Kidney (tissue), 14 donors: ENCODE measurements around the gene R3HDM1. TPM values are rescaled to one million over a fixed set of nuclear protein-coding genes. Genes with fewer than 3 reads are reported as not detected.
A peak's percentile ranks its signal among the peaks of the same experiment; 100 is the strongest.

ENCODE experiments used
- DNase-seq, 5 donors: peaks; one replicate each; pipeline ENCODE4 v3.0.0-alpha.2; 2013 to 2020
- FAIRE-seq: peaks from 2 replicates; lab custom pipeline; 2012; peaks lifted over from hg19 to GRCh38; lab: Jason Lieb, UNC
- H3K27ac ChIP-seq, 2 donors: one replicate each; pipeline ENCODE4 v1.7.0; 2013; ENCODE audit warnings: low read depth in 2 of 2, low read length in 2 of 2, inconsistent platforms in 1 of 2
- H3K27me3 ChIP-seq: one replicate; pipeline ENCODE4 v1.7.1; 2013; ENCODE audit warnings: low read length, inconsistent platforms; ENCODE audit not compliant: control insufficient read depth, insufficient read depth
- H3K36me3 ChIP-seq, 3 donors: one replicate each; pipeline versions ENCODE4 v1.7.0 to v1.7.1; 2013; ENCODE audit warnings: low read length in 3 of 3, control low read depth in 1 of 3, inconsistent platforms in 1 of 3; ENCODE audit not compliant: insufficient read depth in 3 of 3, control insufficient read depth in 2 of 3
- H3K4me1 ChIP-seq, 3 donors: one replicate each; pipeline versions ENCODE4 v1.7.0 to v1.7.1; 2013; ENCODE audit warnings: low read length in 3 of 3, inconsistent platforms in 1 of 3, low read depth in 1 of 3; ENCODE audit not compliant: control insufficient read depth in 2 of 3, insufficient read depth in 2 of 3
- H3K4me3 ChIP-seq, 3 donors: one replicate each; pipeline versions ENCODE4 v1.7.0 to v1.8.1; 2013; ENCODE audit warnings: low read length in 3 of 3, control low read depth in 1 of 3, inconsistent platforms in 1 of 3
- H3K9ac ChIP-seq, 3 donors: one replicate each; pipeline versions ENCODE4 v1.7.0 to v1.7.1; 2013; ENCODE audit warnings: low read length in 3 of 3, control low read depth in 1 of 3, inconsistent platforms in 1 of 3
- H3K9me3 ChIP-seq, 3 donors: one replicate each; pipeline versions ENCODE4 v1.7.0 to v1.7.1; 2013; ENCODE audit warnings: low read length in 3 of 3, control low read depth in 1 of 3, inconsistent platforms in 1 of 3; ENCODE audit not compliant: control insufficient read depth in 2 of 3, insufficient read depth in 1 of 3
- CTCF ChIP-seq: IDR thresholded peaks from 3 replicates; pipeline ENCODE4 v1.5.1; 2012; ENCODE audit warnings: mild to moderate bottlenecking, moderate library complexity, borderline replicate concordance; ENCODE audit not compliant: insufficient read depth; ENCODE audit errors: extremely low read depth
- intact Hi-C: fragments of 100-400 bp; cut with DNase I; formaldehyde crosslinking; loops from one replicate; pipeline ENCODE4 v1.11.1; 2022
- polyA plus RNA-seq: library from polyadenylated mRNA; stranded (reverse); fragments of 350-450 nt; fragmentation: Illumina TruSeq; extraction: RNeasy Lipid Tissue Mini Kit (QIAGEN cat#74804); gene quantifications from one replicate; pipeline ENCODE4 v1.2.3, GENCODE V29; 2014; ENCODE audit warnings: low read depth, low replicate concordance; ENCODE audit not compliant: insufficient read depth
- total RNA-seq: library from RNA; stranded (reverse); fragmentation: NEBNext Ultra II Directional; extraction: Animal tissue kit (Norgen Biotek cat#: 25700); gene quantifications from one replicate; pipeline ENCODE4 v1.2.1, GENCODE V29; 2021
- donor health status: control.
- donor health status: control.
- donor health status: control.
- donor health status: control.
- donor health status: control.
- donor health status: DM: yes; HTN: yes; CAD: no.
- donor health status: Normal renal cell carcinoma (clear cell type).

R3HDM1 gene
- total and polyA plus RNA-seq, 2 donors from 2014 or later, result 9.2 to 31.8 TPM

GRCh38 chr2:135586148-135586547, 54.9 kb downstream of the R3HDM1 start:
- no peak for TF ChIP-seq CTCF
- FAIRE-seq (no peak), DNase-seq (no peak)
- H3K27me3 ChIP-seq, result no peaks in the 10 kb centered on the region
- H3K4me3 ChIP-seq, result no peak overlapping the region
- H3K9me3 ChIP-seq, result no peaks in the 10 kb centered on the region
- H3K36me3 ChIP-seq, result no peaks in the 10 kb centered on the region
- intact Hi-C loops, result no loop called here
- H3K27ac ChIP-seq, result no peak overlapping the region
- no peaks in the 10 kb centered on the region for H3K4me1 ChIP-seq
- H3K9ac ChIP-seq, result no peak overlapping the region

GRCh38 chr2:135587958-135588357, 56.7 kb downstream of the R3HDM1 start:
- H3K36me3 ChIP-seq, result no peaks in the 10 kb centered on the region
- H3K9me3 ChIP-seq, result peaks cover 0 to 5% (median 0%) of the 10 kb centered on the region in 3 donors
- no peak overlapping the region for H3K9ac ChIP-seq
- TF ChIP-seq CTCF, result no peak
- no peaks in the 10 kb centered on the region for H3K4me1 ChIP-seq
- FAIRE-seq (no peak), DNase-seq (no peak)
- H3K27me3 ChIP-seq, result no peaks in the 10 kb centered on the region
- no peak overlapping the region for H3K4me3 ChIP-seq
- intact Hi-C loops, result no loop called here
- H3K27ac ChIP-seq, result no peak overlapping the region

- FAIRE-seq (no peak), DNase-seq (no peak)
- no peak for TF ChIP-seq CTCF
- intact Hi-C loops, result no loop called here
- Histone ChIP-seq H3K27me3 (no peaks in the 10 kb centered on the region), H3K9ac (no peak overlapping the region), H3K9me3 (peaks cover 0 to 5% (median 0%) of the 10 kb centered on the region in 3 donors), H3K27ac (no peak overlapping the region), H3K4me1 (no peaks in the 10 kb centered on the region), H3K36me3 (no peaks in the 10 kb centered on the region), H3K4me3 (no peak overlapping the region)
Measured at GRCh38 chr2:135590619-135591260, 59.5 kb downstream of the R3HDM1 start.

- peak in 1 of 5 donors; percentile 20 for DNase-seq
- no peaks in the 10 kb centered on the region for H3K36me3 ChIP-seq
- H3K9me3 ChIP-seq, result no peaks in the 10 kb centered on the region
- H3K4me3 ChIP-seq, result no peak overlapping the region
- FAIRE-seq, result peak; percentile 37
- H3K9ac ChIP-seq, result no peak overlapping the region
- H3K27ac ChIP-seq, result no peak overlapping the region
- intact Hi-C loops, result no loop called here
- H3K4me1 ChIP-seq, result no peaks in the 10 kb centered on the region
- no peak for TF ChIP-seq CTCF
- H3K27me3 ChIP-seq, result no peaks in the 10 kb centered on the region
Measured at GRCh38 chr2:135600915-135601314, 69.6 kb downstream of the R3HDM1 start.
